HG03060 (cell line): ENCODE results near the gene GPS1.

ENCODE experiments used
- ATAC-seq: cut with Tn5 transposase; IDR thresholded peaks from one replicate; pipeline ENCODE4 v1.9.1; 2021; ENCODE audit warnings: low read depth, moderate number of reproducible peaks; ENCODE audit not compliant: unreplicated experiment

The GPS1 gene

GRCh38 chr17:82086941-82087906, 35.5 kb downstream of the GPS1 start:
- no peak for ATAC-seq

GRCh38 chr17:82087961-82088837, 36.5 kb downstream of the GPS1 start:
- no peak for ATAC-seq

GRCh38 chr17:82088838-82089722, 37.4 kb downstream of the GPS1 start:
- no peak for ATAC-seq

GRCh38 chr17:82089723-82090548, 38.2 kb downstream of the GPS1 start:
- ATAC-seq: no peak

- ATAC-seq: no peak
Observed at GRCh38 chr17:82090549-82091263, 39.0 kb downstream of the GPS1 start.

- no peak for ATAC-seq
Observed at GRCh38 chr17:82091264-82092066, 39.8 kb downstream of the GPS1 start.

GRCh38 chr17:82092094-82092586, 40.4 kb downstream of the GPS1 start:
- no peak for ATAC-seq

- no peak for ATAC-seq
Observed at GRCh38 chr17:82092628-82092994, 40.9 kb downstream of the GPS1 start.

GRCh38 chr17:82092995-82093751, 41.5 kb downstream of the GPS1 start:
- no peak for ATAC-seq

GRCh38 chr17:82094931-82095776, 43.5 kb downstream of the GPS1 start:
- ATAC-seq: no peak

GRCh38 chr17:82095777-82096708, 44.3 kb downstream of the GPS1 start:
- ATAC-seq: no peak

GRCh38 chr17:82096709-82097183, 45.0 kb downstream of the GPS1 start:
- no peak for ATAC-seq

GRCh38 chr17:82097184-82097918, 45.7 kb downstream of the GPS1 start:
- no peak for ATAC-seq

GRCh38 chr17:82097919-82098168, 46.1 kb downstream of the GPS1 start:
- ATAC-seq: no peak
